Measurements from ENCODE around the gene FADS1. TPM values are rescaled to one million over a fixed set of nuclear protein-coding genes. Genes with fewer than 3 reads are reported as not detected.

FADS1 gene
- total and polyA plus RNA-seq, 2 donors (not counting 3 experiments of a cell fraction or from before 2014, with no cell fraction given), result 110 to 121 TPM

DNA sequence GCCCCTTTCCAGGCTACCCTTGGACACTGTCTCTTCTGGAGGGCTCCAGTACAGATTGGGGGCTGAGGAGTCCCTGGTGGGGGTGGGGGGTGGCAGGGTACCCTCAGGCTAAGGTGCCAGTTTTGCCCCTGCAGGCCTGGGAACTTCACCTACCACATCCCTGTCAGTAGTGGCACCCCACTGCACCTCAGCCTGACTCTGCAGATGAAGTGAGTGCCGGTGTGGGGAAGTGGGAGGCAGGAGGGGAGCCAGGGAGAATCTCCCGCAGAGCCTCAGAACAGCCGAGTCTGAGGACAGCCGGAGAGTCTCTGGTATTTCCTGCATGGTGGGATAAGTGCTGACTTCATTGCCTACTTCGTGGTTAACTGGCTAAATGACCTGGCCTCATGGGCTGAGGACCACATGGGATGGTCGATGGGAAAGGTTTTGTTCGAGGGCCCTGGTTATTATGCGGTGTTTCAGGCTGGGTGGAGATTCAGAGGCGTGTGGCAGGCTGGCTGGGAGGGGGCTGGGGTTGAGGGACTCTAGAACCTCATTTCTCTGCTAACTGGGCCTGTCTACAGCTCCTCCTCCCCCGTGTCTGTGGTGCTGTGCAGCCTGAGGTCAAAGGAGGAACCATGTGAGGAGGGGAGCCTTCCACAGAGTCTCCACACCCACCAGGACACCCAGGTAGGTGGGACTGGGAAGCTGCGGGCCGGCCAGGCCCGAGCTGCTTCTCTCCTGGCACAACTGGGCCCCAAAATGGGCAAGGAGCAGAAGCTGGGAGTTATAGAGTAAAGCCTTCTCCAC is 32.9 kb downstream of the FADS1 start:
- dilution Hi-C loops (cut with MboI; ENCODE audit: extremely low pct_ligation_motif_present, low sequenced_read_pairs), result no loop called here

More for the DNA sequence above, 32.9 kb downstream of the FADS1 start:
- ChIA-PET CTCF (interaction anchor here (1.2 to 2.1 kb wide), 2 partner anchors 34 to 36 kb away, joined by 3 to 7 read pairs; no protein-coding TSS in a partner anchor), POLR2A (no interaction called here)
- no peak for FAIRE-seq
- BruUV-seq (replicated peaks), result no TSS peak
- TF ChIP-seq POLR2A (IDR thresholded peaks at IDR 0.05; ENCODE audit: low read depth, low read length) (no peak), EZH2 (IDR thresholded peaks at IDR 0.05; ENCODE audit: borderline replicate concordance, low read depth, low read length, severe bottlenecking) (no peak), MYC (IDR thresholded peaks at IDR 0.05; ENCODE audit: low read depth, low read length) (no peak), POLR2AphosphoS5 (IDR thresholded peaks at IDR 0.05; ENCODE audit: insufficient read depth, low read depth, low read length) (no peak), GATA2 (IDR thresholded peaks at IDR 0.05; ENCODE audit: insufficient read depth, insufficient read length, low read depth, low read length) (no peak), JUN (IDR thresholded peaks at IDR 0.05; ENCODE audit: borderline replicate concordance, insufficient read depth, insufficient read length, low read depth) (no peak), FOS (IDR thresholded peaks at IDR 0.05; ENCODE audit: borderline replicate concordance, insufficient read depth, low read length) (no peak), CTCF (IDR thresholded peaks at IDR 0.05; ENCODE audit: extremely low read depth in 1 of 2, insufficient read depth in 1 of 2, low read depth in 1 of 2, low read length in 2 of 2) (no peak)
- TF ChIP-seq, protein P1, sequence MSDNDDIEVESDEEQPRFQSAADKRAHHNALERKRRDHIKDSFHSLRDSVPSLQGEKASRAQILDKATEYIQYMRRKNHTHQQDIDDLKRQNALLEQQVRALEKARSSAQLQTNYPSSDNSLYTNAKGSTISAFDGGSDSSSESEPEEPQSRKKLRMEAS (IDR thresholded peaks at IDR 0.05; ENCODE audit: insufficient read depth, insufficient read length), result no peak
- H3K4me1 ChIP-seq (ENCODE audit: control insufficient read depth, extremely low read depth, insufficient read depth, low read length), result no peaks in the 10 kb centered on the region
- H4K20me1 ChIP-seq (replicated peaks; ENCODE audit: control insufficient read depth, extremely low read depth, insufficient read depth, low read length), result no peaks in the 10 kb centered on the region
- H3K9me3 ChIP-seq (replicated peaks; ENCODE audit: control insufficient read depth, insufficient read depth, low read length), result no peaks in the 10 kb centered on the region
- no peak overlapping the region for H2AFZ ChIP-seq (ENCODE audit: low read depth, low read length)
- no peaks in the 10 kb centered on the region for H3K79me2 ChIP-seq (ENCODE audit: control insufficient read depth, insufficient read depth, low read length)
- no peak overlapping the region for H3K9ac ChIP-seq (replicated peaks; ENCODE audit: extremely low read depth, insufficient read depth, low read length)
- H3K4me3 ChIP-seq (replicated peaks in 1 of 3; ENCODE audit: insufficient read depth in 1 of 3, low read depth in 1 of 3, low read length in 3 of 3), result no peak overlapping the region
- H3K4me2 ChIP-seq (ENCODE audit: insufficient read depth, low read length), result no peak overlapping the region
- no peaks in the 10 kb centered on the region for H3K27me3 ChIP-seq (ENCODE audit: control insufficient read depth in 2 of 2, insufficient read depth in 2 of 2, low read length in 2 of 2)
- no peak for DNase-seq (ENCODE audit: low read depth, low spot score)
- H3K9me1 ChIP-seq (replicated peaks; ENCODE audit: control insufficient read depth, extremely low read depth, insufficient read depth, low read length), result no peaks in the 10 kb centered on the region
- no peak overlapping the region for H3K27ac ChIP-seq (ENCODE audit: insufficient read depth, low read depth, low read length)
- intact Hi-C loops (cut with micrococcal nuclease), result no loop called here
- H3K36me3 ChIP-seq (ENCODE audit: control insufficient read depth in 2 of 2, extremely low read depth in 1 of 2, insufficient read depth in 2 of 2, low read length in 2 of 2), result peaks cover 0 to 37% of the 10 kb centered on the region in 2 experiments

Measured in endothelial cell of umbilical vein (primary cell).